Urinary bladder (tissue), 4 donors: ENCODE measurements around the gene C16orf54. TPM values are rescaled to one million over a fixed set of nuclear protein-coding genes. Genes with fewer than 3 reads are reported as not detected.
"Not testable (repeated sequence)": the region's sequence is repeated elsewhere in the genome, so short reads cannot be mapped to it uniquely, and the experiment has no call there.

ENCODE experiments used
- DNase-seq: peaks from one replicate; pipeline ENCODE4 v3.0.0-alpha.2; 2015; ENCODE audit errors: extremely low spot score
- H3K27ac ChIP-seq: one replicate; pipeline ENCODE4 v1.5.1; 2013; ENCODE audit warnings: low read depth, mild to moderate bottlenecking, moderate library complexity
- H3K36me3 ChIP-seq: one replicate; pipeline ENCODE4 v1.6.1; 2013; ENCODE audit warnings: mild to moderate bottlenecking, moderate library complexity; ENCODE audit not compliant: insufficient read depth
- H3K4me1 ChIP-seq: one replicate; pipeline ENCODE4 v1.6.1; 2013; ENCODE audit warnings: mild to moderate bottlenecking, moderate library complexity; ENCODE audit not compliant: insufficient read depth
- H3K4me3 ChIP-seq: one replicate; pipeline ENCODE4 v1.5.1; 2013; ENCODE audit warnings: low read depth, low read length
- WGBS: extraction: QIAGEN DNeasy Blood & Tissue Kit; methylation state at CpG from one replicate; pipeline ENCODE4 v1.1.7; 2013; 5-methylcytosine and 5-hydroxymethylcytosine counted together
- polyA plus RNA-seq: library from polyadenylated mRNA; stranded (reverse); fragments of 200-250 nt; gene quantifications from one replicate; pipeline ENCODE4 v1.2.3, GENCODE V29; 2013
- total RNA-seq: library from RNA; depleted of rRNA; stranded (reverse); fragments of >200 nt; gene quantifications from one replicate; pipeline ENCODE4 v1.2.3, GENCODE V29; 2014
- donor health status: healthy with polysubstance abuse.
- donor health status: healthy.

C16orf54 gene
- total and polyA plus RNA-seq, 2 donors: 1.9 to 2.5 TPM

DNA sequence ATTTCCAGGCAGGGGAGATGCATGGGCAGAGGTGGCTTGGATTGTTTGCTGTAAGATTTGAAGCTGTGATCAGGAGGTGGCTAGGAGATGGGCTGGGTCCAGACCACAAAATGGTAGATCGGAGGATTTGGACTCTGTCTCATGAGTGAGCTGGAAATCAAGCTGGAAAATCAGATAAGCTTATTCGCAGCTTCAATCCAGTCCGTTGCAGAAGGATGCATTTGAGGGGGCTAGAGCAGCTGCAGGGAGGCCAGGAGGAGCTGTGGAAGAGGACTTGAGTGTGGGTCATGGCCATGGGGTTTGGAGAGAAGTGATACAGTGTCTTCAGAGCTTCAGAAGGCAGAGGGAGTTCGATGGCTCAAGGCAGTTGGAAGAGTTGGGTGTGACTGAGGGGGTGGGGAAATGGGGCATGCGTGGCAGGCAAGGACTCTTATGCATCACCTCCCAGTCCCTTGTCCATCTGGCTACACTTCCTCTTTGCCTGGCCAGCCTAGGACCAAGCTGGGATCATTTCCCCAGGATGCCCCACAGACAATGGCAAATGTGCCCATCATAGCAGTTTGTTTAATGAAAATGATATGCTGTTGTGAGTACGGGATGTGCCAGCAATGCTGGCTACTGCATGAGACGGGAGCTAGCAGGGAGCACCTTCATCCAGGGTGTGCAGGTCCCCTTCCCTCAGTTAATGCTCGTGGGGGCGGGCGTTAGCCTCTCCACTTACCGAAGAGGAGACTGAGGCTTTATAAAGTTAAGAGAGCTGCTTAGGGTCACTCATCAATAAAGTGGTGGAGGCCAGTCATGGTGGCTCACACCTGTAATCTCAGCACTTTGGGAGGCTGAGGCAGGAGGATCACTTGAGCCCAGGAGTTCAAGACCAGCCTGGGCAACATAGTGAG lies 46.2 kb downstream of the C16orf54 start:
- no peak for DNase-seq
- Histone ChIP-seq H3K27ac (no peak overlapping the region), H3K4me3 (no peak overlapping the region), H3K36me3 (no peaks in the 10 kb centered on the region), H3K4me1 (no peaks in the 10 kb centered on the region)
- 66% methylated on average over 11 of the region's 11 CpGs for WGBS

DNA sequence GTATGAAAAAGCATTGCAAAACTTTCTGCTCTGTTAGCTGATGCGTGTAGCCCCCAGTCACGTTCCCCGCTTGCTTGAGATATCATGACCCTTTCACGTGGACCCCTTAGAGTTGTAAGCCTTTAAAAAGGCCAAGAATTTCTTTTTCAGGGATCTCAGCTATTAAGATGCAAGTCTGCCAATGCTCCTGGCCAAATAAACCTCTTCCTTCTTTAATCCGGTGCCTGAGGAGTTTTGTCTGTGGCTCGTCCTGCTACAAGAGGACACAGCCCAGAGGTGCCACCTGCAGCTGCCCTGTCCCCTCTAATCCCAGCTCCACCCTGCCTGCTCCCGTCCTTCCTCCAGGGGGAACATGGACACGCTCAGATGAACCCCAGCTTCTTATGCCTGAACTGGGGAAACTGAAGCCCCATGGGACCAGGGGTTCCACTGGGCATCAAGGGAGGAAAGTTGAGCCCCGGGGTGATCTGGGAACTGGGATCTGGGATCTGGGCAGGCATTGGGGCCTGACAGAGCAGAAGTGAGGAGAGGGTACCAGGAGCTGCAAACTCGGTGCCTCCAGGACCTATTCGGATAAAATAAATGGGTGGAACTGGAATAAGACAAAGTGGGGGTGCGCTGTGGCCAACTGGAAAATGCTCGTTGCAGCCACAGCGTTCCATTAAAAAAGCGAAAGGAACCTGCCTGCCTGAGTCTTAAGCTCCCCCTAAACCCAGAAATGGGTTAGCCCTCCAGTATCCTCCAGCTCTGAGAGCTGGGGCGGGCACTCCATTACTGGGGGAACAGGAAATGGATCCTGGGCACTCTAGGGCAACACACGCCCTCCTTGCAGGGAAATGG lies 47.1 kb downstream of the C16orf54 start:
- WGBS: 90% methylated on average over 17 of the region's 17 CpGs
- H3K36me3 ChIP-seq: no peaks in the 10 kb centered on the region
- no peaks in the 10 kb centered on the region for H3K4me1 ChIP-seq
- no peak overlapping the region for H3K27ac ChIP-seq
- no peak for DNase-seq
- no peak overlapping the region for H3K4me3 ChIP-seq

DNA sequence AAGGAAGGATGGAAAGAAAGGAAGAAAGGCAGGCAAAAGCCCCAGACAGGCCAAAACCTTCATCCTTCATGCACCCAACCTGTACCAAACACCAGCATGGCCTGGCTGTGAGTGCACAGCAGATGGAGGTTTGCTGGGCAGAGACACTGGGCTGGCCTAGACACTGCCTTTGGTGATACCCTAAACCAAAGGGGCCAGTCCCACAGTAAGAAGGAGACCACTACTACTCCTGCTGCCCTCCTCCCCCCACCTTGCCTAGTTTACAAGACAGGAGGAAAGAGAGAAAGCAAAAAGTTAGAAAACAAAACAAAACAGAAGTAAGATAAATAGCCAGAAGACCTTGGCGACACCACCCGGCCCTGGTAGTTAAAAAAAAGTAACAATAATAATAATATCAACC lies 47.7 kb downstream of the C16orf54 start:
- no peaks in the 10 kb centered on the region for H3K4me1 ChIP-seq
- 81% methylated on average over 2 of the region's 2 CpGs for WGBS
- H3K4me3 ChIP-seq: no peak overlapping the region
- no peaks in the 10 kb centered on the region for H3K36me3 ChIP-seq
- H3K27ac ChIP-seq: no peak overlapping the region
- no peak for DNase-seq

DNA sequence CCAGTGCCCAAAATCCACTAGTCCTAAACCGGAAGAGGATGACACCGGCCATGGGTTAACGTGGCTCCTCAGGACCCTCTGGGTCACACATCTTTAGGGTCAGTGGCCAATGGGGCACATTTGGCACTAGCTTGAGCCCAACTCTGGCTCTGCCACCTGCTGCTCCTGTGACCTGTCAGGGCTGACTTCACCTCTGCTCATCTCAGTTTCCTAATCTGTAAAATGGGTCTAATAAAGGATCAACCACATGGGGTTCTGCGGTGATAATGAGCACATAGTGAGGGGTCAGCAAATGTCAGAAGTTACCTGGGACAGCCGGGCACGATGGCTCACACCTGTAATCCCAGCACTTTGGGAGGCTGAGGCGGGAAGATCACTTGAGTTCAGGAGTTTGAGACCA lies 48.4 kb downstream of the C16orf54 start:
- WGBS: 95% methylated on average over 7 of the region's 7 CpGs
- Histone ChIP-seq H3K4me1 (no peaks in the 10 kb centered on the region), H3K36me3 (no peaks in the 10 kb centered on the region), H3K4me3 (no peak overlapping the region), H3K27ac (no peak overlapping the region)
- DNase-seq: no peak

DNA sequence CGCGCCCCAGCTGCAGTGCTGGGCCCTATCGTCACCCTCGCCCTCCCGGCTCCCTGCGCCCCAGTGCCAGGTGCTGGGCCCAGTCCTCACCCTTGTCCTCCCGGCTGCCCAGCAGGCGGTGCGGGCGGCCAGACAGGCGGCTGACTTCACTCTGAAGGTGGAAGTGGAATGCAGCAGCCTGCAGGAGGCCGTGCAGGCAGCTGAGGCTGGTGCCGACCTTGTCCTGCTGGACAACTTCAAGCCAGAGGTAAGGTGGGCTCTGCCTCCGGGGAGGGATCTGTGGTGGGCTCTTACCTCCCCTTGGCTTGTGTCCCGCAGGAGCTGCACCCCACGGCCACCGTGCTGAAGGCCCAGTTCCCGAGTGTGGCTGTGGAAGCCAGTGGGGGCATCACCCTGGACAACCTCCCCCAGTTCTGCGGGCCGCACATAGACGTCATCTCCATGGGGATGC lies 48.9 kb downstream of the C16orf54 start:
- no peak overlapping the region for H3K27ac ChIP-seq
- H3K4me3 ChIP-seq: no peak overlapping the region
- DNase-seq: no peak
- no peaks in the 10 kb centered on the region for H3K4me1 ChIP-seq
- WGBS: 90% methylated on average over 21 of the region's 21 CpGs
- no peaks in the 10 kb centered on the region for H3K36me3 ChIP-seq

DNA sequence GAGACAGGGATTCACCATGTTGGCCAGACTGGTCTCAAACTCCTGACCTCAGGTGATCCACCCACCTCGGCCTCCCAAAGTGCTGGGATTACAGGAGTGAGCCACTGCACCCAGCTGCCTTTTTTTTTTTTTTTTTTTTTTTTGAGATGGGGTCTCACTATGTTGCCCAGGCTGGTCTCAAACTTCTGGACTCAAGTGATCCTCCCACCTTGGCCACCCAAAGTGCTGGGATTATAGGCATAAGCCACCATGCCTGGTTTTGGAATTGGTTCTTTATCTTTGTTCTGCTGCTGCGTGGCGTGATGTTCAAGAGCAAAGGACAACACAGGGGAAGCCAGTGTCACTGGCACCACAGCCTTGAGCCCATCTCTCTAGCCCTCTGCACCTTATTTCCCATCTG lies 50.1 kb downstream of the C16orf54 start:
- H3K36me3 ChIP-seq, DNase-seq, H3K4me1 ChIP-seq, H3K27ac ChIP-seq, H3K4me3 ChIP-seq: not testable (repeated sequence)
- WGBS: 94% methylated on average over 3 of the region's 3 CpGs

DNA sequence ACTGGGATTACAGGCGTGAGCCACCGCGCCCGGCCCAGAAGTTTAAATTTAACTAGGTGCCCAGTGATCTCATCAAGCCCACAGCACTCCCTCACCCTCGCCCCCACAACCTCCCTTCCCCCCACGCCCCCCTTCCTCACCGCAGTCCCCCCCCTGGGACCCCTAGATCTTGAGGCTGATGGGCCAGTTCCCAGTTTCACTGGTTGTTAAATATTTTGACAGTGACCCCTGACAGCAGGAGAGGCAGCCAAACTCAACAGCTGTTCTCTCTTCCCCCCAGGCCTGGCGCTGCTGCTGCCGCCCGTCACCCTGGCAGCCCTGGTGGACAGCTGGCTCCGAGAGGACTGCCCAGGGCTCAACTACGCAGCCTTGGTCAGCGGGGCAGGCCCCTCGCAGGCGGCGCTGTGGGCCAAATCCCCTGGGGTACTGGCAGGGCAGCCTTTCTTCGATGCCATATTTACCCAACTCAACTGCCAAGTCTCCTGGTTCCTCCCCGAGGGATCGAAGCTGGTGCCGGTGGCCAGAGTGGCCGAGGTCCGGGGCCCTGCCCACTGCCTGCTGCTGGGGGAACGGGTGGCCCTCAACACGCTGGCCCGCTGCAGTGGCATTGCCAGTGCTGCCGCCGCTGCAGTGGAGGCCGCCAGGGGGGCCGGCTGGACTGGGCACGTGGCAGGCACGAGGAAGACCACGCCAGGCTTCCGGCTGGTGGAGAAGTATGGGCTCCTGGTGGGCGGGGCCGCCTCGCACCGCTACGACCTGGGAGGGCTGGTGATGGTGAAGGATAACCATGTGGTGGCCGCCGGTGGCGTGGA lies 51.2 kb downstream of the C16orf54 start:
- H3K36me3 ChIP-seq: no peaks in the 10 kb centered on the region
- no peaks in the 10 kb centered on the region for H3K4me1 ChIP-seq
- WGBS: 81% methylated on average over 41 of the region's 41 CpGs
- DNase-seq: no peak
- no peak overlapping the region for H3K27ac ChIP-seq
- no peak overlapping the region for H3K4me3 ChIP-seq

DNA sequence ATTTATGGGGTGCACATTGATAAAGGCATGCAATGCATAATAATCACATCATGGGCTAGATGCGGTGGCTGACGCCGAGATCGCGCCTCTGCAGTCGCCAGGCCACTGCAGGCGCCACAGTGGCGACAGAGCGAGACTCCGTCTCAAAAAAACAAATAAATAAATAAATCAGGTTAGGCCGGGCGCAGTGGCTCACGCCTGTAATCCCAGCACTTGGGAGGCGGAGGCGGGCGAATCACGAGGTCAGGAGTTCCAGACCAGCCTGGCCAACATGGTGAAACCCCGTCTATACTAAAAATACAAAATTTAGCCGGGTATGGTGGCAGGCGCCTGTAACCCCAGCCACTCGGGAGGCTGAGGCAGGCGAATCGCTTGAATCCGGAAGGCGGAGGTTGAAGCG lies 53.2 kb downstream of the C16orf54 start:
- not testable (repeated sequence) for H3K4me3 ChIP-seq, H3K4me1 ChIP-seq, DNase-seq, H3K36me3 ChIP-seq, H3K27ac ChIP-seq
- 98% methylated on average over 26 of the region's 26 CpGs for WGBS

Other genes starting within 250 kb of the C16orf54 start
- 57.6 TPM for gene NPIPB12, start 239.6 kb downstream of the C16orf54 start, total RNA-seq
- 25.1 TPM for gene NPIPB12, start 239.6 kb downstream of the C16orf54 start, polyA plus RNA-seq
- 0.85 TPM for gene SPN, start 82.7 kb downstream of the C16orf54 start, total RNA-seq
- gene SPN, start 82.7 kb downstream of the C16orf54 start, polyA plus RNA-seq: 1.4 TPM
- 20.0 TPM for gene QPRT, start 66.8 kb downstream of the C16orf54 start, total RNA-seq
- 13.8 TPM for gene QPRT, start 66.8 kb downstream of the C16orf54 start, polyA plus RNA-seq
- gene ZG16, start 32.3 kb upstream of the C16orf54 start, total RNA-seq: not detected
- not detected for gene ZG16, start 32.3 kb upstream of the C16orf54 start, polyA plus RNA-seq
- gene KIF22, start 44.8 kb upstream of the C16orf54 start, total RNA-seq: 37.0 TPM
- 27.0 TPM for gene KIF22, start 44.8 kb upstream of the C16orf54 start, polyA plus RNA-seq
- gene MAZ, start 60.5 kb upstream of the C16orf54 start, total RNA-seq: 136 TPM
- 171 TPM for gene MAZ, start 60.5 kb upstream of the C16orf54 start, polyA plus RNA-seq
- 7.9 TPM for gene PRRT2, start 66.2 kb upstream of the C16orf54 start, total RNA-seq
- 8.2 TPM for gene PRRT2, start 66.2 kb upstream of the C16orf54 start, polyA plus RNA-seq
- gene PAGR1, start 70.2 kb upstream of the C16orf54 start, total RNA-seq: 14.1 TPM
- gene PAGR1, start 70.2 kb upstream of the C16orf54 start, polyA plus RNA-seq: 27.1 TPM
- 42.7 TPM for gene MVP, start 74.5 kb upstream of the C16orf54 start, total RNA-seq
- gene MVP, start 74.5 kb upstream of the C16orf54 start, polyA plus RNA-seq: 143 TPM
- 35.1 TPM for gene CDIPT, start 117.2 kb upstream of the C16orf54 start, total RNA-seq
- 179 TPM for gene CDIPT, start 117.2 kb upstream of the C16orf54 start, polyA plus RNA-seq
- 7.7 TPM for gene SEZ6L2, start 153.6 kb upstream of the C16orf54 start, total RNA-seq
- gene SEZ6L2, start 153.6 kb upstream of the C16orf54 start, polyA plus RNA-seq: 1.5 TPM
- gene ASPHD1, start 154.5 kb upstream of the C16orf54 start, total RNA-seq: 0.16 TPM
- gene ASPHD1, start 154.5 kb upstream of the C16orf54 start, polyA plus RNA-seq: 1.1 TPM
- 10.4 TPM for gene KCTD13, start 180.2 kb upstream of the C16orf54 start, total RNA-seq
- gene KCTD13, start 180.2 kb upstream of the C16orf54 start, polyA plus RNA-seq: 20.9 TPM
- gene TMEM219, start 216.1 kb upstream of the C16orf54 start, total RNA-seq: 43.1 TPM
- gene TMEM219, start 216.1 kb upstream of the C16orf54 start, polyA plus RNA-seq: 120 TPM
- 35.6 TPM for gene TAOK2, start 227.9 kb upstream of the C16orf54 start, total RNA-seq
- 37.9 TPM for gene TAOK2, start 227.9 kb upstream of the C16orf54 start, polyA plus RNA-seq
- 8.4 TPM for gene HIRIP3, start 249.6 kb upstream of the C16orf54 start, total RNA-seq
- gene HIRIP3, start 249.6 kb upstream of the C16orf54 start, polyA plus RNA-seq: 27.2 TPM